ENCODE results near the gene TNPO3.

GRCh38 chr7:128955981-128956380 lies 98.9 kb downstream of the TNPO3 start:
- no peak for TF ChIP-seq CTCF (conservative IDR thresholded peaks at IDR 0.05; ENCODE audit: low read depth, low read length)
- no peak for TF ChIP-seq POLR2A (IDR thresholded peaks at IDR 0.05; ENCODE audit: low read depth, low read length)
- no peak for TF ChIP-seq MAZ (IDR thresholded peaks at IDR 0.05; ENCODE audit: borderline replicate concordance, low read depth, low read length)
- TF ChIP-seq SMC3 (IDR thresholded peaks at IDR 0.05; ENCODE audit: low read depth, low read length): no peak
- TF ChIP-seq RAD21 (IDR thresholded peaks at IDR 0.05; ENCODE audit: low read length): no peak
- no peak for TF ChIP-seq FOS (IDR thresholded peaks at IDR 0.05; ENCODE audit: low read depth, low read length)
- TF ChIP-seq MXI1 (IDR thresholded peaks at IDR 0.05; ENCODE audit: borderline replicate concordance, low read depth, low read length): no peak
- no peak for TF ChIP-seq RFX5 (IDR thresholded peaks at IDR 0.05; ENCODE audit: low read depth, low read length)
